NAMALWA (cell line): Measurements from ENCODE around the gene KLHL26.
"Not testable (repeated sequence)": the region's sequence is repeated elsewhere in the genome, so short reads cannot be mapped to it uniquely, and the experiment has no call there.

ENCODE experiments used
- DNase-seq: peaks from one replicate; pipeline ENCODE4 v3.0.0-alpha.2; 2015; ENCODE audit warnings: low spot score

The KLHL26 gene

GRCh38 chr19:18600692-18601397 is 36.0 kb upstream of the KLHL26 start:
- DNase-seq, result not testable (repeated sequence)

GRCh38 chr19:18601875-18602274 is 35.0 kb upstream of the KLHL26 start:
- no peak for DNase-seq

GRCh38 chr19:18603255-18603957 is 33.4 kb upstream of the KLHL26 start:
- peak; percentile 51 for DNase-seq

GRCh38 chr19:18603958-18604819 is 32.6 kb upstream of the KLHL26 start:
- no peak for DNase-seq

GRCh38 chr19:18604820-18605159 is 32.0 kb upstream of the KLHL26 start:
- DNase-seq, result no peak

GRCh38 chr19:18605196-18605545 is 31.7 kb upstream of the KLHL26 start:
- no peak for DNase-seq

GRCh38 chr19:18605546-18606280 is 31.1 kb upstream of the KLHL26 start:
- DNase-seq, result no peak

- no peak for DNase-seq
These were observed 30.3 kb upstream of the KLHL26 start, which contains the start of gene CRLF1 for GRCh38 chr19:18606281-18607225. Gene CRLF1 (minus strand): TSS chr19:18606799. CDS start chr19:18606656, 143 bp downstream.

- DNase-seq, result no peak
These were observed 29.4 kb upstream of the KLHL26 start for GRCh38 chr19:18607226-18608101.

GRCh38 chr19:18608102-18608804 is 28.6 kb upstream of the KLHL26 start:
- DNase-seq, result no peak

GRCh38 chr19:18608805-18609716 is 27.8 kb upstream of the KLHL26 start:
- no peak for DNase-seq

GRCh38 chr19:18609717-18610051 is 27.1 kb upstream of the KLHL26 start:
- no peak for DNase-seq

GRCh38 chr19:18610245-18610555 is 26.6 kb upstream of the KLHL26 start:
- DNase-seq, result no peak

GRCh38 chr19:18610556-18611326 is 26.1 kb upstream of the KLHL26 start:
- DNase-seq, result no peak

- DNase-seq, result no peak
These were observed 25.3 kb upstream of the KLHL26 start for GRCh38 chr19:18611327-18612050.

GRCh38 chr19:18612051-18612771 is 24.6 kb upstream of the KLHL26 start:
- DNase-seq, result no peak
